ENCODE data around the gene ARMC7. TPM values are rescaled to one million over a fixed set of nuclear protein-coding genes. Genes with fewer than 3 reads are reported as not detected.

Gene ARMC7
- total and polyA plus RNA-seq, 10 of the 15 experiments (the other 5 are each of a cell fraction or from before 2014, with no cell fraction given), result 1.5 to 19.8 (median 6.3) TPM

GRCh38 chr17:75144816-75145512, 35.2 kb downstream of the ARMC7 start:
- no peak for ATAC-seq
- in situ Hi-C loops (cut with MboI) (no loop called here), intact Hi-C loops (cut with micrococcal nuclease; ENCODE audit: unreplicated experiment) (no loop called here)
- Histone ChIP-seq H3K9ac (ENCODE audit: control insufficient read depth, insufficient read depth, low read length) (no peak overlapping the region), H3K36me3 (ENCODE audit: control insufficient read depth in 2 of 2, insufficient read depth in 2 of 2, low read length in 1 of 2) (peaks cover 28 to 34% of the 10 kb centered on the region in 2 experiments; a peak in 3 of 4 replicates), H3K9me3 (replicated peaks; ENCODE audit: control insufficient read depth, insufficient read depth, low read length) (no peaks in the 10 kb centered on the region), H3K27me3 (replicated peaks in 1 of 2; ENCODE audit: control insufficient read depth in 2 of 2, insufficient read depth in 2 of 2, low read length in 1 of 2) (no peaks in the 10 kb centered on the region), H3K27ac (ENCODE audit: control insufficient read depth, insufficient read depth) (no peak overlapping the region), H3K4me3 (no peak overlapping the region), H3K4me1 (ENCODE audit: control insufficient read depth, insufficient read depth, low read length) (peaks cover 9% of the 10 kb centered on the region; the same call in 1 of the 2 replicates), H2AFZ (ENCODE audit: control insufficient read depth, low read depth, low read length) (no peak overlapping the region), H3K4me2 (ENCODE audit: control insufficient read depth, insufficient read depth) (no peak overlapping the region), H3K79me2 (ENCODE audit: control insufficient read depth, insufficient read depth, low read length) (peaks cover 20% of the 10 kb centered on the region), H4K20me1 (ENCODE audit: control insufficient read depth, insufficient read depth) (no peaks in the 10 kb centered on the region)
- POLR2A ChIA-PET, result interaction anchor here (0.6 to 1.7 kb wide), 7 partner anchors 8 to 61 kb away, joined by 3 to 4 read pairs (median 3); partner anchors contain the start of genes NT5C and NUP85
- WGBS (ENCODE audit: insufficient coverage, insufficient replicate concordance, low lambda C conversion rate, missing lambda C conversion rate), result 94% methylated on average over 11 of the region's 11 CpGs
- peak; percentile 27 for FAIRE-seq
- CTCF ChIA-PET, result interaction anchor here (0.6 to 2.4 kb wide), 9 partner anchors 8 to 184 kb away, joined by 3 to 10 read pairs (median 3); partner anchors contain the start of gene NT5C
- SMC1A ChIA-PET (ENCODE audit: uncharacterized antibody, unreplicated experiment), result interaction anchor here (0.9 to 1.6 kb wide), 5 partner anchors 15 to 31 kb away, joined by 3 to 4 read pairs (median 3); no protein-coding TSS in a partner anchor
- TSS peak; percentile 8 for BruUV-seq (replicated peaks)
- DNase-seq (ENCODE audit: low read depth, low spot score), result no peak
- no peak for TF ChIP-seq RUNX3 (IDR thresholded peaks at IDR 0.05; ENCODE audit: low read length)
- RAD21 ChIA-PET (ENCODE audit: unreplicated experiment), result no interaction called here

- H3K4me2 ChIP-seq (ENCODE audit: control insufficient read depth, insufficient read depth), result no peak overlapping the region
- intact Hi-C loops (cut with micrococcal nuclease; ENCODE audit: unreplicated experiment), result no loop called here
- no TSS peak for BruUV-seq (replicated peaks)
- ChIA-PET SMC1A (ENCODE audit: uncharacterized antibody, unreplicated experiment) (no interaction called here), RAD21 (ENCODE audit: unreplicated experiment) (interaction anchor here (0.8 kb wide), 1 partner anchor 25 kb away, joined by 5 read pairs; no protein-coding TSS in a partner anchor), POLR2A (interaction anchor here (1.5 kb wide), 1 partner anchor 22 kb away, joined by 4 read pairs; no protein-coding TSS in a partner anchor), CTCF (interaction anchor here (2.4 kb wide), 1 partner anchor 16 kb away, joined by 8 read pairs; the partner anchor contains the start of gene NT5C)
- H3K9ac ChIP-seq (ENCODE audit: control insufficient read depth, insufficient read depth, low read length), result no peak overlapping the region
- H3K4me3 ChIP-seq, result no peak overlapping the region
- ATAC-seq (no peak), DNase-seq (ENCODE audit: low read depth, low spot score) (no peak), FAIRE-seq (no peak)
- 0 out of 2 replicates have a peak, but pooled peaks cover under 1% of the 10 kb centered on the region for H3K4me1 ChIP-seq (ENCODE audit: control insufficient read depth, insufficient read depth, low read length)
- peaks cover 28 to 32% of the 10 kb centered on the region in 2 experiments; a peak in 3 of 4 replicates for H3K36me3 ChIP-seq (ENCODE audit: control insufficient read depth in 2 of 2, insufficient read depth in 2 of 2, low read length in 1 of 2)
- H2AFZ ChIP-seq (ENCODE audit: control insufficient read depth, low read depth, low read length), result no peak overlapping the region
- no peaks in the 10 kb centered on the region for H3K27me3 ChIP-seq (replicated peaks in 1 of 2; ENCODE audit: control insufficient read depth in 2 of 2, insufficient read depth in 2 of 2, low read length in 1 of 2)
- no peak overlapping the region for H3K27ac ChIP-seq (ENCODE audit: control insufficient read depth, insufficient read depth)
- in situ Hi-C loops (cut with MboI), result no loop called here
- no peaks in the 10 kb centered on the region for H3K9me3 ChIP-seq (replicated peaks; ENCODE audit: control insufficient read depth, insufficient read depth, low read length)
- TF ChIP-seq NKRF (conservative IDR thresholded peaks at IDR 0.05), result no peak
- no peak for TF ChIP-seq NFIC (IDR thresholded peaks at IDR 0.05; ENCODE audit: low read depth, low read length)
- TF ChIP-seq POLR2AphosphoS2 (IDR thresholded peaks at IDR 0.05; ENCODE audit: low read depth, low read length), result no peak
- no peak for TF ChIP-seq ESRRA (IDR thresholded peaks at IDR 0.05; ENCODE audit: low read length)
- H4K20me1 ChIP-seq (ENCODE audit: control insufficient read depth, insufficient read depth), result no peaks in the 10 kb centered on the region
- peaks cover 36% of the 10 kb centered on the region for H3K79me2 ChIP-seq (ENCODE audit: control insufficient read depth, insufficient read depth, low read length)
- WGBS (ENCODE audit: insufficient coverage, insufficient replicate concordance, low lambda C conversion rate, missing lambda C conversion rate), result 67% methylated on average over 3 of the region's 3 CpGs
Observed at GRCh38 chr17:75146592-75146991, 36.8 kb downstream of the ARMC7 start.

All from GM12878 (cell line).